ENCODE measurements around the gene ARHGDIB. TPM values are rescaled to one million over a fixed set of nuclear protein-coding genes. Genes with fewer than 3 reads are reported as not detected.

Gene ARHGDIB
- polyA plus RNA-seq (2011; rRNA removed) (8.9 and 10.0 TPM in 2 replicates), polyA minus RNA-seq (2011; rRNA and poly(A)+ RNA removed) (3.0 and 3.3 TPM in 2 replicates)

DNA sequence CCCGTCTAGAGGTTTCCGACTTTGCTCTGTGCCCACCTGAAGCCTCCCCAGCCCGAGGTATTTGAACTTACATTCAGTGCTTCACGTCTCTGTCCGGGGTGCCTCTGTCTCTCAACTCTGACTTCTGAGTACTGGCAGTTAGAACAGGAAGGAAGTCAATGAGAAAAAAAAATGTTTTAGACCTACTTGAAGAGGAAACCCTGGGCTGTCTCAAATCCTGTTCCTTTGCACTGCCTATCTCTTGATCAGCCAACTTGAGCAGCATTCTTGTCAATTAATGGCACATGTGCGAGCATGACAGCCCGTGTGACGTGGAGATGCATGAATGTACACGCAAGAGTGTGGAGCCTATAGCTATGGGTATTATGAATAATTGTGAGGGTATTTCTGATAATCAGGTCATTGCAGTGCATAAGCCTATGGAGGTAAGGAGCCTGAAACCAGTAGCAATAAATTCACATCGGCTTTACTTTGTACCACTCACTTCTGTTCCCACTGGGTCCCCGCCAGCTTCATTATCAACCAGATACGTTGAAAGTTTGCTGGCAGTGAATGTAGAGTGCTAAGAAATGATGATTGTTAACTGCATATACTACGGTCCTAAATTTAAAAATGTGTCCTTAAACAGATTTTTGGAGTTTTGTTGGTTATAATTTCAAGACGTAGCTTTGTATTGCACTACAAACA is at the start of gene ARHGDIB:
TSS of gene ARHGDIB (minus strand) at position 136 of the 687 bp plus-strand sequence. CDS start 10,889 bp downstream, outside the sequence.
- Histone ChIP-seq H3K27ac (ENCODE audit: low read depth, low read length) (no peak within 1 kb of the TSS), H3K4me3 (ENCODE audit: low read depth, low read length) (no peak within 1 kb of the TSS), H3K9me3 (ENCODE audit: control insufficient read depth, insufficient read depth, low read length) (no peaks in the 10 kb centered on the region), H3K27me3 (ENCODE audit: control insufficient read depth, insufficient read depth, low read length) (no peaks in the 10 kb centered on the region)
- TF ChIP-seq, protein P1, sequence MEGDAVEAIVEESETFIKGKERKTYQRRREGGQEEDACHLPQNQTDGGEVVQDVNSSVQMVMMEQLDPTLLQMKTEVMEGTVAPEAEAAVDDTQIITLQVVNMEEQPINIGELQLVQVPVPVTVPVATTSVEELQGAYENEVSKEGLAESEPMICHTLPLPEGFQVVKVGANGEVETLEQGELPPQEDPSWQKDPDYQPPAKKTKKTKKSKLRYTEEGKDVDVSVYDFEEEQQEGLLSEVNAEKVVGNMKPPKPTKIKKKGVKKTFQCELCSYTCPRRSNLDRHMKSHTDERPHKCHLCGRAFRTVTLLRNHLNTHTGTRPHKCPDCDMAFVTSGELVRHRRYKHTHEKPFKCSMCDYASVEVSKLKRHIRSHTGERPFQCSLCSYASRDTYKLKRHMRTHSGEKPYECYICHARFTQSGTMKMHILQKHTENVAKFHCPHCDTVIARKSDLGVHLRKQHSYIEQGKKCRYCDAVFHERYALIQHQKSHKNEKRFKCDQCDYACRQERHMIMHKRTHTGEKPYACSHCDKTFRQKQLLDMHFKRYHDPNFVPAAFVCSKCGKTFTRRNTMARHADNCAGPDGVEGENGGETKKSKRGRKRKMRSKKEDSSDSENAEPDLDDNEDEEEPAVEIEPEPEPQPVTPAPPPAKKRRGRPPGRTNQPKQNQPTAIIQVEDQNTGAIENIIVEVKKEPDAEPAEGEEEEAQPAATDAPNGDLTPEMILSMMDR (IDR thresholded peaks at IDR 0.05; ENCODE audit: low read depth, low read length), result no peak
- POLR2A ChIA-PET, result no interaction called here
- CTCF ChIA-PET, result no interaction called here
- no peak for DNase-seq (ENCODE audit: low read depth, low spot score)

DNA sequence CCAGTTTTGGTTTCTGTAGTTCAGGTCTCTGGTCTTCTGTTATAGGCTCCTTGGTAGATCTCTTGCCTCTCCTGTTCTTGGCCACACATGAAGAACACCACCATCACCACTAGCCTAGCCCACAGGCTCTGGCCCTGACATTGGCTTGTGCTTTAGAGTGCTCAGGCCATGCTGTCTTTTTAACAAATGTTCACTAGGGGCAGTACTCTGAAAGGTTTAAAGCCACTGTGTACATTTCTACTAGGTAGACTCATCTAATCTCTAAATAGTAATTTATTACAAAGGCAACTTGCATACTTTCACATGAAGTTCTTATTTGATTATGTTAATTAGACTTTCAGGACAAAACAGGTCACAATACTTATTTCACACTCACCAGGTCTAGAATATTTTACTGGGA is 49.8 kb upstream of the ARHGDIB start:
- ChIA-PET POLR2A (no interaction called here), CTCF (interaction anchor here (1.1 kb wide), 1 partner anchor 210 kb away, joined by 4 read pairs; the partner anchor contains the start of gene RERG)
- TF ChIP-seq, protein P1 (IDR thresholded peaks at IDR 0.05; ENCODE audit: low read depth, low read length), result peak; percentile 29
- DNase-seq (ENCODE audit: low read depth, low spot score), result no peak
- Histone ChIP-seq H3K4me3 (ENCODE audit: low read depth, low read length) (no peak overlapping the region), H3K9me3 (ENCODE audit: control insufficient read depth, insufficient read depth, low read length) (no peaks in the 10 kb centered on the region), H3K27me3 (ENCODE audit: control insufficient read depth, insufficient read depth, low read length) (no peaks in the 10 kb centered on the region), H3K27ac (ENCODE audit: low read depth, low read length) (no peak overlapping the region)

DNA sequence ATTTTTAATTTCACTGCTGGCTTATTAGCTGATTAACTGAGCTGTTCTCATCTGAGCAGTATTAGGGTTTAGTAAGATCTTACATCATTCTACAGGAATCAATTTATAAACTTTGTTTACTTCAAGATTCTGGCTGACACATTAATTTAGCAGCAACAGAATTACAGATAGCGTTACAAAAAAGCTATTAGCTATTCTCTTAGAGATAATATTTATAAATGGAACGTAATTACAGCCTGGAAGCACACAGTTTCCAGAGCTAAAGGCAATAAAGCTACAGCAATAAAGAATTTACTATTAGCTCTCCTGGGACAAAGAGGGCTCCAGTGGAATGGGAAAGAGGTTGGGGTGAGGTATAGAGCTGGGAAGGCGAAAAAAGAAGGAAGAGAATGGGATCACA is 46.1 kb upstream of the ARHGDIB start:
- Histone ChIP-seq H3K27me3 (ENCODE audit: control insufficient read depth, insufficient read depth, low read length) (no peaks in the 10 kb centered on the region), H3K9me3 (ENCODE audit: control insufficient read depth, insufficient read depth, low read length) (no peaks in the 10 kb centered on the region), H3K4me3 (ENCODE audit: low read depth, low read length) (no peak overlapping the region), H3K27ac (ENCODE audit: low read depth, low read length) (no peak overlapping the region)
- ChIA-PET CTCF (interaction anchor here (1.1 kb wide), 1 partner anchor 163 kb away, joined by 3 read pairs; no protein-coding TSS in a partner anchor), POLR2A (no interaction called here)
- TF ChIP-seq, protein P1 (IDR thresholded peaks at IDR 0.05; ENCODE audit: low read depth, low read length), result no peak
- DNase-seq (ENCODE audit: low read depth, low spot score), result no peak

DNA sequence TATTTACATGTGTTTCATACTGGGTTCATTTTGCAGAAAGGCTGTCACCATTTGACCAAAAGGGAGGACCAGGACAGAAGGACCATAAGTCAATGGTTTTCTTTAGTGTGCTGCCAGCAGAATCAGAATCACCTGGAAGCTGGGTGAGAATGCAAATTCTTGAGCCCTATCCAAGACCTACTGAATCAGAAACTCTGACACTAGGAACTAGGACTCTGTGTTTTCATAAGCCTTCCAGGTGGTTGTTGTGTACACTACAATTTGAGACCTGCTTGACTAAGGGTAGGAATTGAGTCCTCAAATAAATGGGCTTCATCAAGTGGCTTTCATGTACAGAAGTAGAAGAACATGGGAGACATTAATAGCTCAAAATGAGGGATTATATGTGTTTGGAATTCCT is 43.7 kb upstream of the ARHGDIB start:
- POLR2A ChIA-PET, result no interaction called here

DNA sequence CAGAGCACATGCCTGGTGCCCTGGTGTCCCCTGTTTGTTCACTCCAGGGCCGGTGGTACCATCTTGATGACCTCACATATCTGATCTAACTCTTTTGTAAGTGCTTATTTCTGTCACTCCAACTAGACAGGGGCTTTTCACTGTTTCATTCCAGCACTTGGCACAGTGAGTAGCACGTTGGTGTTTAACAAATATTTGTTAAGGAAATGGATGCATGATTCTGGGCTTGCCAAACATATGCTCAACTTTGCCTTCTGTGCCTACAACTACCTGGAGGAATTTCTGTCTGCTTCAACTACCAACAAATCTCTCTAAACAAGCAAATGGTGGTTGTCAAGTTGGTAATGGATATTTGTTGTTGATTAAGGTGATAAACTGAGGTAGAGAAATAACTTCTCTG is 43.0 kb upstream of the ARHGDIB start:
- H3K27me3 ChIP-seq (ENCODE audit: control insufficient read depth, insufficient read depth, low read length), result no peaks in the 10 kb centered on the region
- H3K4me3 ChIP-seq (ENCODE audit: low read depth, low read length), result no peak overlapping the region
- CTCF ChIA-PET, result interaction anchor here (1.2 kb wide), 1 partner anchor 159 kb away, joined by 3 read pairs; no protein-coding TSS in a partner anchor
- no peak overlapping the region for H3K27ac ChIP-seq (ENCODE audit: low read depth, low read length)
- no peak for DNase-seq (ENCODE audit: low read depth, low spot score)
- TF ChIP-seq, protein P1 (IDR thresholded peaks at IDR 0.05; ENCODE audit: low read depth, low read length), result no peak
- POLR2A ChIA-PET, result no interaction called here
- no peaks in the 10 kb centered on the region for H3K9me3 ChIP-seq (ENCODE audit: control insufficient read depth, insufficient read depth, low read length)

More for the DNA sequence above, 43.7 kb upstream of the ARHGDIB start:
- H3K9me3 ChIP-seq (ENCODE audit: control insufficient read depth, insufficient read depth, low read length), result no peaks in the 10 kb centered on the region
- CTCF ChIA-PET, result interaction anchor here (2.2 kb wide), 1 partner anchor 10 kb away, joined by 6 read pairs; no protein-coding TSS in a partner anchor
- H3K27ac ChIP-seq (ENCODE audit: low read depth, low read length), result no peak overlapping the region
- DNase-seq (ENCODE audit: low read depth, low spot score), result no peak
- TF ChIP-seq, protein P1 (IDR thresholded peaks at IDR 0.05; ENCODE audit: low read depth, low read length), result no peak
- H3K27me3 ChIP-seq (ENCODE audit: control insufficient read depth, insufficient read depth, low read length), result no peaks in the 10 kb centered on the region
- H3K4me3 ChIP-seq (ENCODE audit: low read depth, low read length), result no peak overlapping the region
